Fibroblast of the aortic adventitia (primary cell): ENCODE results near the gene GMDS. TPM values are rescaled to one million over a fixed set of nuclear protein-coding genes. Genes with fewer than 3 reads are reported as not detected.

Experiments
- DNase-seq: peaks from one replicate; pipeline ENCODE4 v3.0.0-alpha.2; 2010; ENCODE audit warnings: low read depth
- H3K4me3 ChIP-seq: 2 replicates; pipeline ENCODE4 v1.5.1; 2011; ENCODE audit warnings: low read depth, mild to moderate bottlenecking, control low read depth, low read length, moderate library complexity
- total RNA-seq: library from RNA; depleted of rRNA; stranded (reverse); fragments of >200 nt; gene quantifications from 2 replicates; pipeline ENCODE4 v1.2.3, GENCODE V29; 2012; ENCODE audit warnings: low replicate concordance
- TF ChIP-seq, protein P1 (sequence below): IDR thresholded peaks from 2 replicates; pipeline ENCODE4 v1.5.1; 2011; ENCODE audit warnings: mild to moderate bottlenecking, low read length, control low read depth, inconsistent platforms; ENCODE audit not compliant: insufficient read depth

Gene GMDS
- total RNA-seq, 1 donor, result 15.9 TPM

DNA sequence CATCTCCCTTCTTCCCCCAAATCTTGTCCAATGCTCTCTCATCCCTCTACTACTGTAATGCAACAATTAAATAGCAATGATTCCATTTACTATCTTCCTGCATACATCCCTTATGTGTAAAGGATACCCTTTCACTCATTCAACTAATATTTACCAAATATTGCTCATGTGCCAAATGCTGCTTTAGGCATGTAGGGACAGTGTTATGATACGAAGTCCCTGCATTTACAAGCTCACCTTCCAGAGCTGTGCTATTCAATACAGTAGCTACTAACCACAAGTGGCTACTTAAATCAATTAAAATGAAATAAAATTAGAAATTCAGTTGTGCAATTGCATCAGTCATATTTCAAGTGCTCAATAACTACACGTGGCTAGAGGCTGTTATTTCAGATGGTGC, 41.1 kb downstream of the GMDS start:
- TF ChIP-seq, protein P1, sequence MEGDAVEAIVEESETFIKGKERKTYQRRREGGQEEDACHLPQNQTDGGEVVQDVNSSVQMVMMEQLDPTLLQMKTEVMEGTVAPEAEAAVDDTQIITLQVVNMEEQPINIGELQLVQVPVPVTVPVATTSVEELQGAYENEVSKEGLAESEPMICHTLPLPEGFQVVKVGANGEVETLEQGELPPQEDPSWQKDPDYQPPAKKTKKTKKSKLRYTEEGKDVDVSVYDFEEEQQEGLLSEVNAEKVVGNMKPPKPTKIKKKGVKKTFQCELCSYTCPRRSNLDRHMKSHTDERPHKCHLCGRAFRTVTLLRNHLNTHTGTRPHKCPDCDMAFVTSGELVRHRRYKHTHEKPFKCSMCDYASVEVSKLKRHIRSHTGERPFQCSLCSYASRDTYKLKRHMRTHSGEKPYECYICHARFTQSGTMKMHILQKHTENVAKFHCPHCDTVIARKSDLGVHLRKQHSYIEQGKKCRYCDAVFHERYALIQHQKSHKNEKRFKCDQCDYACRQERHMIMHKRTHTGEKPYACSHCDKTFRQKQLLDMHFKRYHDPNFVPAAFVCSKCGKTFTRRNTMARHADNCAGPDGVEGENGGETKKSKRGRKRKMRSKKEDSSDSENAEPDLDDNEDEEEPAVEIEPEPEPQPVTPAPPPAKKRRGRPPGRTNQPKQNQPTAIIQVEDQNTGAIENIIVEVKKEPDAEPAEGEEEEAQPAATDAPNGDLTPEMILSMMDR, result no peak
- DNase-seq, result no peak
- no peak overlapping the region for H3K4me3 ChIP-seq

- DNase-seq, result no peak
- TF ChIP-seq, protein P1, result no peak
These were observed 42.1 kb downstream of the GMDS start for GRCh38 chr6:2203264-2203663.

DNA sequence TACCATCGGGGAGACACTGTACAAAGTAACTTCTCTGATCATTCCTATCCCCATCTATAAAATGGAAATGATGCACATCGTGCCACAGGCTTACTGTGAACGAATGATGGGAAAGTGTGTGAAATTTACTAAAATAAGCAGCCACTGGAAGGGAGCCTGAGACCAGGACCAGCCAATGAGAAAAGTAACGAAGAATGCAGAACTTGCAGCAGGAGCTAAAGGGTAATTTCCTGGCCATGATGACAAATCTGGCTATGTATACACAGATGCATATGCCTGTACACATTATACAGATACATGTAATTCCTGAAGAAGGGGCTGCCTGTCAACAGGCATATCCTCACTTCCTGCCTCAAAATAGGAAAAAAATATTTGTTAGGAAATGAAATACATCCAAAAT, 47.4 kb downstream of the GMDS start:
- DNase-seq, result no peak
- no peak overlapping the region for H3K4me3 ChIP-seq
- TF ChIP-seq, protein P1, result no peak

More at GRCh38 chr6:2203264-2203663, 42.1 kb downstream of the GMDS start:
- H3K4me3 ChIP-seq, result no peak overlapping the region

GRCh38 chr6:2197177-2197671, 48.2 kb downstream of the GMDS start:
- TF ChIP-seq, protein P1, result no peak
- DNase-seq, result peak; percentile 54
- H3K4me3 ChIP-seq, result no peak overlapping the region

GRCh38 chr6:2196079-2196679, 49.2 kb downstream of the GMDS start:
- peak; percentile 79 for DNase-seq
- H3K4me3 ChIP-seq, result no peak overlapping the region
- TF ChIP-seq, protein P1, result peak; percentile 80

DNA sequence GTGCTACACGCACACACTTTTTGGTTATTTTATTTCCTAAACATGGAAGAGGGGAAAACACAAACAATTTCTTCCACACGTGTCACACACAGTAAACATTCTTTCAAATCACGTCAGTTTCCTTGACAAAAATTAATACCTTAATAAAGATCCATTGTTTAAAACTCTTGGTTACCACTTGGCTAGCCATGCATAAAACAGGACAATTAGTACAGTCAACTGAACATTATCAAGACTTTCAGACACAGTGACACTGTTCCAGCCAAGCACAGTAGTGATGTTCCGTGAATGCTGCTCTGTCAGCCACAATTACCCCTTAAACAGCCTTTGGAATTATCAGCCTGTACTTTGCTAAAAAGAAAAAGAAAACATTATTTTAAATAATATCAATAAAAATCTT, 50.8 kb downstream of the GMDS start:
- H3K4me3 ChIP-seq, result no peak overlapping the region
- DNase-seq, result no peak
- TF ChIP-seq, protein P1, result no peak

DNA sequence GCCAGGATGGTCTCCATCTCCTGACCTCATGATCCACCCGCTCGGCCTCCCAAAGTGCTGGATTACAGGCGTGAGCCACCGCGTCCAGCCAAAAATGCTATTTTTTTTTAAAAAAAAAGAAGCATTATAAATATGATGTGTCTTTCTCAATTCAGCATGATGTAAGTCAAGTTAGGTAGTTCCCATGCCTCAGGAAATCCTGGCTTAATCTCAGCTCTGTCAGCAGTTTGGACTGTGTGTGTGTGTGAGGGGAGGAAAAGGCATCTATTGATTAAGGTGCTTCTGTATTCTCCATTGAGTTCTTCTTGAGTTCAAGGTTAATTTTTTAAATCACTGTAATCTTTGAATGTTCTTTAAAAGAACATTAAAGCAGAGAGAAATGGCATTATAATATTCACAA, 51.5 kb downstream of the GMDS start:
- H3K4me3 ChIP-seq, result no peak overlapping the region
- TF ChIP-seq, protein P1, result no peak
- DNase-seq, result peak; percentile 18
